ENCODE measurements around the gene NYNRIN. TPM values are rescaled to one million over a fixed set of nuclear protein-coding genes. Genes with fewer than 3 reads are reported as not detected.

NYNRIN gene
- total RNA-seq, 1 experiment from 2014 or later, result 0.27 TPM

GRCh38 chr14:24434676-24435075 is 35.9 kb downstream of the NYNRIN start:
- ATAC-seq (no peak), DNase-seq (ENCODE audit: low read depth, low spot score) (no peak)
- RAD21 ChIA-PET (ENCODE audit: low non-redundant PET in 1 of 2, low total read pairs in 2 of 2, uncharacterized antibody in 2 of 2, unreplicated experiment in 2 of 2), result no interaction called here
- POLR2A ChIA-PET, result interaction anchor here (1.4 kb wide), 1 partner anchor 68 kb away, joined by 4 read pairs; no protein-coding TSS in a partner anchor
- H3K9me3 ChIP-seq (ENCODE audit: control insufficient read depth in 1 of 2, insufficient read depth in 1 of 2, low read depth in 1 of 2, low read length in 2 of 2), result no peaks in the 10 kb centered on the region
- intact Hi-C loops (cut with micrococcal nuclease), result loop anchor here (10.0 kb wide), 1 partner anchor 220 kb away; the partner anchor contains the start of genes CHMP4A and MDP1
- H2AFZ ChIP-seq (ENCODE audit: low read depth, low read length, poor library complexity, severe bottlenecking), result no peak overlapping the region
- no peak overlapping the region for H3K9ac ChIP-seq (ENCODE audit: low read length)
- H3K4me1 ChIP-seq (ENCODE audit: control insufficient read depth in 1 of 2, insufficient read depth in 2 of 2, low read length in 2 of 2), result peaks cover 8 to 18% of the 10 kb centered on the region in 2 experiments
- no peak overlapping the region for H3K27ac ChIP-seq (ENCODE audit: low read depth, low read length)
- no peak for TF ChIP-seq FOSL1 (IDR thresholded peaks at IDR 0.05; ENCODE audit: low read depth)
- no peak overlapping the region for H3K4me3 ChIP-seq (replicated peaks in 1 of 2; ENCODE audit: low read depth in 1 of 2, low read length in 2 of 2)
- CTCF ChIA-PET, result interaction anchor here (4.6 kb wide), 1 partner anchor 102 kb away, joined by 82 read pairs; no protein-coding TSS in a partner anchor
- H3K79me2 ChIP-seq (ENCODE audit: insufficient read depth, low read length), result peaks cover 21% of the 10 kb centered on the region
- no peaks in the 10 kb centered on the region for H4K20me1 ChIP-seq (ENCODE audit: insufficient read depth)
- no peaks in the 10 kb centered on the region for H3K9me2 ChIP-seq (ENCODE audit: insufficient read depth)
- H3K36me3 ChIP-seq (ENCODE audit: control insufficient read depth in 1 of 2, insufficient read depth in 2 of 2, low read length in 2 of 2), result peaks cover 23 to 29% of the 10 kb centered on the region in 2 experiments; a peak in 3 of 4 replicates
- BruUV-seq (replicated peaks), result no TSS peak
- no peaks in the 10 kb centered on the region for H3K27me3 ChIP-seq (ENCODE audit: insufficient read depth, low read length)
- H3K4me2 ChIP-seq (ENCODE audit: low read length), result no peak overlapping the region

DNA sequence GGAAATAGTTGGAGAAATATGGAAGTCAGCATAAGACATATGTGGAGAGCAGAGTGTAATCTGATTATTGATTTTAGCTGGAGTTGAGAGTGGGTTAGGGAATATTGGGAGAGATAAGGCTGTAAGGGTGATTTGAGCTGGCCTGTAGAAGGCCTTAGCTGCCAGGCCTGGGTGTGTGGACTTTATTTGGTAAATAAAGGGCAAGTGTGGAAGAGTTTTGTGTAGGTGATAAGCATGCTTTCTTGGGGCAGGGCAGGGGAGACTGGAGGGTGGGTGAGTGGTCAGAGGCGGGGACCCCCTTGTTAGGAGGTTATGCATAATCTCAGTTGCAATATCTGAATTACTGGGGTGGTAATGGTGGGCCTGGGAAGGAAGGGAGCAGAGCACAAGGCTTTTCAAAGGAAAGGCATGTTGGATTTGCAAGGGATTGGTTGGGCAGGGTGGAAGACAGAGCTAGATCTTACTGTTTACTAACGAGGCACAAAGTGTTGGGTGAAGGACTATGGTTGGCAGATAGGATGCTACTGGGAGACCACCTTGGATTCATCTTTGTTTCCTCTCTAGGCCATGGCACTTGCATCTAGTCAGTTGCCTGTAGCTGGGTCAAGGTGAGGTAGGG is 36.5 kb downstream of the NYNRIN start:
- peaks cover 19% of the 10 kb centered on the region for H3K79me2 ChIP-seq (ENCODE audit: insufficient read depth, low read length)
- H2AFZ ChIP-seq (ENCODE audit: low read depth, low read length, poor library complexity, severe bottlenecking), result no peak overlapping the region
- no peak overlapping the region for H3K4me3 ChIP-seq (replicated peaks in 1 of 2; ENCODE audit: low read depth in 1 of 2, low read length in 2 of 2)
- no peaks in the 10 kb centered on the region for H3K9me3 ChIP-seq (ENCODE audit: control insufficient read depth in 1 of 2, insufficient read depth in 1 of 2, low read depth in 1 of 2, low read length in 2 of 2)
- CTCF ChIA-PET, result interaction anchor here (1.1 to 4.6 kb wide), 6 partner anchors 72 to 193 kb away, joined by 3 to 82 read pairs (median 8); partner anchors contain the start of gene TINF2
- ATAC-seq (no peak), DNase-seq (ENCODE audit: low read depth, low spot score) (no peak)
- H3K4me2 ChIP-seq (ENCODE audit: low read length), result no peak overlapping the region
- BruUV-seq (replicated peaks), result no TSS peak
- no peak overlapping the region for H3K9ac ChIP-seq (ENCODE audit: low read length)
- intact Hi-C loops (cut with micrococcal nuclease), result loop anchor here (10.0 kb wide), 1 partner anchor 220 kb away; the partner anchor contains the start of genes CHMP4A and MDP1
- H3K27me3 ChIP-seq (ENCODE audit: insufficient read depth, low read length), result no peaks in the 10 kb centered on the region
- H3K9me2 ChIP-seq (ENCODE audit: insufficient read depth), result no peaks in the 10 kb centered on the region
- RAD21 ChIA-PET (ENCODE audit: low non-redundant PET in 1 of 2, low total read pairs in 2 of 2, uncharacterized antibody in 2 of 2, unreplicated experiment in 2 of 2), result no interaction called here
- H3K36me3 ChIP-seq (ENCODE audit: control insufficient read depth in 1 of 2, insufficient read depth in 2 of 2, low read length in 2 of 2), result peaks cover 24 to 35% of the 10 kb centered on the region in 2 experiments; a peak in 3 of 4 replicates
- H3K27ac ChIP-seq (ENCODE audit: low read depth, low read length), result no peak overlapping the region
- H4K20me1 ChIP-seq (ENCODE audit: insufficient read depth), result no peaks in the 10 kb centered on the region
- POLR2A ChIA-PET, result interaction anchor here (1.1 to 1.9 kb wide), 4 partner anchors 69 to 165 kb away, joined by 3 to 9 read pairs (median 4); partner anchors contain the start of gene RABGGTA
- peaks cover 8 to 18% of the 10 kb centered on the region in 2 experiments for H3K4me1 ChIP-seq (ENCODE audit: control insufficient read depth in 1 of 2, insufficient read depth in 2 of 2, low read length in 2 of 2)
- TF ChIP-seq FOSL1 (IDR thresholded peaks at IDR 0.05; ENCODE audit: low read depth) (no peak), EGR1 (IDR thresholded peaks at IDR 0.05; ENCODE audit: low read depth) (no peak), JUND (IDR thresholded peaks at IDR 0.05) (no peak), ELF1 (IDR thresholded peaks at IDR 0.05; ENCODE audit: borderline replicate concordance, low read depth) (no peak), YY1 (IDR thresholded peaks at IDR 0.05; ENCODE audit: extremely low read depth, insufficient replicate concordance, low read depth, low read length) (no peak), POLR2AphosphoS5 (IDR thresholded peaks at IDR 0.05; ENCODE audit: low read depth, low read length) (no peak), CTCF (IDR thresholded peaks at IDR 0.05 in 2 of 3, conservative IDR thresholded peaks at IDR 0.05 in 1 of 3; ENCODE audit: borderline replicate concordance in 1 of 3, insufficient read depth in 1 of 3, low read depth in 2 of 3, low read length in 2 of 3) (no peak), CEBPB (IDR thresholded peaks at IDR 0.05; ENCODE audit: low read depth) (no peak), POLR2A (IDR thresholded peaks at IDR 0.05; ENCODE audit: borderline replicate concordance, extremely low read depth, insufficient read depth, insufficient read length) (no peak), SP1 (IDR thresholded peaks at IDR 0.05; ENCODE audit: low read depth) (no peak), RAD21 (IDR thresholded peaks at IDR 0.05; ENCODE audit: low read depth) (no peak), TCF7L2 (IDR thresholded peaks at IDR 0.05; ENCODE audit: borderline replicate concordance, extremely low read depth, insufficient read depth, insufficient read length) (no peak), SRF (IDR thresholded peaks at IDR 0.05; ENCODE audit: low read depth) (no peak)
- TF ChIP-seq, protein P1, sequence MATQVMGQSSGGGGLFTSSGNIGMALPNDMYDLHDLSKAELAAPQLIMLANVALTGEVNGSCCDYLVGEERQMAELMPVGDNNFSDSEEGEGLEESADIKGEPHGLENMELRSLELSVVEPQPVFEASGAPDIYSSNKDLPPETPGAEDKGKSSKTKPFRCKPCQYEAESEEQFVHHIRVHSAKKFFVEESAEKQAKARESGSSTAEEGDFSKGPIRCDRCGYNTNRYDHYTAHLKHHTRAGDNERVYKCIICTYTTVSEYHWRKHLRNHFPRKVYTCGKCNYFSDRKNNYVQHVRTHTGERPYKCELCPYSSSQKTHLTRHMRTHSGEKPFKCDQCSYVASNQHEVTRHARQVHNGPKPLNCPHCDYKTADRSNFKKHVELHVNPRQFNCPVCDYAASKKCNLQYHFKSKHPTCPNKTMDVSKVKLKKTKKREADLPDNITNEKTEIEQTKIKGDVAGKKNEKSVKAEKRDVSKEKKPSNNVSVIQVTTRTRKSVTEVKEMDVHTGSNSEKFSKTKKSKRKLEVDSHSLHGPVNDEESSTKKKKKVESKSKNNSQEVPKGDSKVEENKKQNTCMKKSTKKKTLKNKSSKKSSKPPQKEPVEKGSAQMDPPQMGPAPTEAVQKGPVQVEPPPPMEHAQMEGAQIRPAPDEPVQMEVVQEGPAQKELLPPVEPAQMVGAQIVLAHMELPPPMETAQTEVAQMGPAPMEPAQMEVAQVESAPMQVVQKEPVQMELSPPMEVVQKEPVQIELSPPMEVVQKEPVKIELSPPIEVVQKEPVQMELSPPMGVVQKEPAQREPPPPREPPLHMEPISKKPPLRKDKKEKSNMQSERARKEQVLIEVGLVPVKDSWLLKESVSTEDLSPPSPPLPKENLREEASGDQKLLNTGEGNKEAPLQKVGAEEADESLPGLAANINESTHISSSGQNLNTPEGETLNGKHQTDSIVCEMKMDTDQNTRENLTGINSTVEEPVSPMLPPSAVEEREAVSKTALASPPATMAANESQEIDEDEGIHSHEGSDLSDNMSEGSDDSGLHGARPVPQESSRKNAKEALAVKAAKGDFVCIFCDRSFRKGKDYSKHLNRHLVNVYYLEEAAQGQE (IDR thresholded peaks at IDR 0.05; ENCODE audit: low read depth), result no peak

Measured in HCT116 (cell line).